Measurements from ENCODE around the gene EPAS1.

The EPAS1 gene

DNA sequence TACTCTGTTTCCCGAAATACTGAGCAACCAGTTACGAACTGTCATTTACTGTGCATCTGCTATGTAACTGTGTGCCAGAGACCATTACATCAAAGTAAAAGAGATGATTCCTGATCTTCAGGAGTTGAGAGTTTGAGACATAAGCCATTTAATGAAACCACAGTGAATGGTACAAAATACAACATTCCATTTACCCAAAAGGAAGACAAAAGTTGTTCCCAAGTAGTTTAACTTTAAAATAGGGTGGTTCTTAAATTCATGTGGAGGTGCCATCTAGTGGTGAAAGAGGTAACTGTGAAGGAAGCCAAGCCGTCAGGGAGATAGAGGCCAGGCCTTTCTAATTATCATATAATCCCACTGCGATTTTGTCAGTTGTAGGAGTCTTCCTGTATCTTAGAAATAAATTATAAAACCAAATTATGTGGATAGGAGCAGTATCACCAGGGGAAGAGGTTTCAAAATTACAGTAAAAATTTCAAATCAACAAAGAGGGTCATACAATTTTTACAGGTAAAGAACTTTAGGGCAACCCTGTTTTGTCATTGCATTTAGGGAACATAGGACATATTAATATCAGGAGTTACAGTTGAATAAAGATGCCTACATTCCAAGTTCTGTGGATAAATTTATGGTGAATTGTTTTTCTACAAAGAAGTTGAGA lies 67.7 kb downstream of the EPAS1 start:
- Mint-ChIP-seq H3K27ac (no peak overlapping the region), H3K27me3 (no peaks in the 10 kb centered on the region), H3K4me1 (peaks cover 16% of the 10 kb centered on the region), H3K36me3 (no peaks in the 10 kb centered on the region), H3K4me3 (no peak overlapping the region), H3K9me3 (no peaks in the 10 kb centered on the region)
- ATAC-seq = no peak

DNA sequence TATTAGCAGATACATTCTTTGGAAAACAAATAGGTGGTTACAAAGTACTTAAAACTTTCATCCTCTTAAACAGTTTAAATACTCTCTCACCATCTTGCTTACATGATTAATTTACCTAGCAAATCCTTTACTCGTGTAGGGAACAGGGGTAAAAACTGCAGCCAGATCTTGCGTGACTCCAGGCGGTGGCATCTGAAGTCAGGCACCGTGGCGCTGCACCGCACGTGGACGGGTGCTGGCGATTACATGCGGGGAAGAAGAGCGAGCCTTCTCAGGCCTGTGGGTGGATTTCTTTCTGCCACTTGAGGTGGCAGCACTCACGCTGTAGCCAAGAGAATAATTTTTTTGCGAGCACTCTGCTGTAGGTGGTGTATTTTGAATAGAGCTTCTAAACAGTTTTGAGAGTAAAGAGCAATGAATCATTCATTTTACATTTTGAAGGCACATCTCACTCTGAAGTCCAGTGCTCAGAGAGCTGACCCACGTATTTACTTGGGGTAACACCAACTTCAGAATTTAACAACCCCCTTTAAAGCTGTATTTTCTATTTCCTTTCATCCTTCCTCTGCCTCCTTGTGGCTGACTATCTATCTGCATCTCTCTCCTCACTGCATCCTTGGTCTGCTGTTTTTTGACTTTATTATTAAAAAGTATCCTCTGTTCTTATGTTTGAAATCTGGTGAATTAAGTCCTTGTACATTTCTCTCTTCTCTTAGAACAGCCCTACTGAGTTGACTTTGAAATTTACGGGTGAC lies 68.9 kb downstream of the EPAS1 start:
- Mint-ChIP-seq H3K36me3 (no peaks in the 10 kb centered on the region), H3K4me1 (peaks cover 16% of the 10 kb centered on the region), H3K27me3 (no peaks in the 10 kb centered on the region), H3K9me3 (no peaks in the 10 kb centered on the region), H3K27ac (no peak overlapping the region), H3K4me3 (no peak overlapping the region)
- no peak for ATAC-seq

DNA sequence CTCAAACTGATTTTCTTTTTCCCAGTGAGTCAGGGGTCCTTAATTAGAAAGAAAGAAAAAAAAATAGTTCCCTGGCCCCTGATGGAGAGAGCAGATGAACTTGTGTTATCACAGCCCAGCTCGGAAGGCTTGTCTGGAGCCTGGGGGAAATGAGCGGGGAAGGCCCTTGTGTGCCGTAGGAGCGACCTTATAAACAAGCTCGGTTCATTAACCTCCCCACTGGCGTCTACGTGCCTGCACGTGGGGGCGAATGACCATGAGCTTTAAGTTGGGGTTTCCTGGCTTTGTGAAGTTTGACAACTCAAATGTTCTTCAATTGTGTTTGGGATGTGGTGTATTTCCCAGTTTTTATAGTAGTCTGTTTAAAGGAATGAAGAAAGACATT lies 69.5 kb downstream of the EPAS1 start:
- Mint-ChIP-seq H3K36me3 (no peaks in the 10 kb centered on the region), H3K4me3 (no peak overlapping the region), H3K27ac (no peak overlapping the region), H3K9me3 (no peaks in the 10 kb centered on the region), H3K27me3 (no peaks in the 10 kb centered on the region), H3K4me1 (peaks cover 16% of the 10 kb centered on the region)
- no peak for ATAC-seq

DNA sequence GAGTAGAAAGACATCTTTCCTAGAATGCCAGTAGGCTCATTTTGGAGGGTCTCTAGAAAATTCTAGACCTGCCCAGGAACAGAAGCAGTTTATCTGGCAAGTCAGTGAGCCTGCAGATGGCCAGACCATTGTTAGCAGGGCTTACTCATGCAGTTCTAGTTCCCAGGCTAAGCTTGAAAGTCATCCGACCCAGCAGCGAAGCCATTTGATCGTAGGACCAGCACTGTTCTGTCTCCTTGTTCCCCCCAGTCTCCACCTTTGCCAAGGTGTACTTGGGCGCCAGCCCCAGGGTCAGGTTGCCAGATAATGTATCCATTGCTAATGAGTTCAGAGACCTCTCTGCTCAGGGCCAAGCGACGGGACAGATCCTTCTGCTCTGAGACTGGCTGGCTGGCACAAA lies 70.1 kb downstream of the EPAS1 start:
- H3K27ac Mint-ChIP-seq = no peak overlapping the region
- peaks cover 16% of the 10 kb centered on the region for H3K4me1 Mint-ChIP-seq
- no peak overlapping the region for H3K4me3 Mint-ChIP-seq
- H3K9me3 Mint-ChIP-seq = no peaks in the 10 kb centered on the region
- no peaks in the 10 kb centered on the region for H3K27me3 Mint-ChIP-seq
- H3K36me3 Mint-ChIP-seq = no peaks in the 10 kb centered on the region
- ATAC-seq = no peak

DNA sequence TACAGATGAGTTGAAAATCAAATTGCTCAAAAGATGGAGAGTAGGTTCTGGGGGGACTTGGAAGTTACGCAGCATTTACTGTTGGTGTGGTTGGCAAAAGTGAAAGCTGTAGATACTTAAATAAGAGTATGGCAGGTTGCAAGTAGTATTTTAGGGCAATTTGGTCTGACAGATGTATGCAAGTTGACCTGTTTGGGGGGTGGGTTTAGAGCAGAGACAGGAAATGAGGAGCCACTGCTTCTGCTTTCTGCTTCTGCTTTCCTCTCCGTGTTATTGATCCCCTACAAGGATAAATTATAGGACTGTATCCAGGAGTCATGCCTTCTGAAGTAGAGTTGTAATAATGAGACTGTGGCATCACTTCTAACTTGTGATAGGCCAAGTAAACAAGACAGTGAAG lies 71.2 kb downstream of the EPAS1 start:
- ATAC-seq = no peak
- no peak overlapping the region for H3K27ac Mint-ChIP-seq
- H3K4me1 Mint-ChIP-seq = peaks cover 16% of the 10 kb centered on the region
- no peaks in the 10 kb centered on the region for H3K27me3 Mint-ChIP-seq
- peaks cover 3% of the 10 kb centered on the region for H3K9me3 Mint-ChIP-seq
- H3K36me3 Mint-ChIP-seq = no peaks in the 10 kb centered on the region
- H3K4me3 Mint-ChIP-seq = no peak overlapping the region

DNA sequence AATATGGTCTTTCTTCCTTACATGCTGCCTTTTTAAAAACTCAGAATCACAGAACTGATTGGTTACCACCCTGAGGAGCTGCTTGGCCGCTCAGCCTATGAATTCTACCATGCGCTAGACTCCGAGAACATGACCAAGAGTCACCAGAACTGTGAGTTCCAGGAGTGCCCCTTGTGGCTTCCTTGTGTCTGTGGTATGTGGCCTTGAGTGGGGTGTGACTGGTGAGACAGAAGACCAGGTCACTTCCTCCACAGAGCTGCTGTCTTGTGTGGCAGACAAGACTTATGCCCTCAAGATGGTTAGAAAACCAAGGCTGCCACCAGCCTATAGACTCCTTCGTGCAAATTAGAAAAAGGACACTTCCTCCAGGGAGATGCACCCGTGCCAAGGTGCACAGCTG lies 72.6 kb downstream of the EPAS1 start:
- no peak overlapping the region for H3K27ac Mint-ChIP-seq
- no peaks in the 10 kb centered on the region for H3K27me3 Mint-ChIP-seq
- peaks cover 16% of the 10 kb centered on the region for H3K4me1 Mint-ChIP-seq
- no peak overlapping the region for H3K4me3 Mint-ChIP-seq
- H3K9me3 Mint-ChIP-seq = peaks cover 3% of the 10 kb centered on the region
- no peaks in the 10 kb centered on the region for H3K36me3 Mint-ChIP-seq
- no peak for ATAC-seq

DNA sequence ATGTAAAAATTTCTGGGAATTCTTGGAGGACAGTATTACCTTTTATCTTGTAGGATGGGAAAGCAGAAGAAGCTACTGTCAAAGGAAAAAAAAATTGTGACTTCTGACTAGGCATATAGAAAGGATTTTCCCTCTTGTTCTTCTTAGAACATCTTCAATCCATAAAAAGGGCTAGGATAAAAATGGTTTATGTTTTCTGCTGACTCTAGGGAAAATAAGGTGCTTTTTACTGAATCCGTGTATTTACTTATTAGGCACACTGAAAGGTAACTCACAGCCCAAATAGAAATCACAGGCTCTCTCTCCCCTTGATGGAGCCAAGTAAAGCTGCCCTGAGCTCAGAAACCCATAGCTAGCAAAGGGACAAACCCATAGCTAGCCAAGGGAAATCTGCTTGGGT lies 74.6 kb downstream of the EPAS1 start:
- H3K4me1 Mint-ChIP-seq = peaks cover 16% of the 10 kb centered on the region
- H3K36me3 Mint-ChIP-seq = no peaks in the 10 kb centered on the region
- H3K27ac Mint-ChIP-seq = no peak overlapping the region
- H3K4me3 Mint-ChIP-seq = no peak overlapping the region
- H3K9me3 Mint-ChIP-seq = peaks cover 3% of the 10 kb centered on the region
- ATAC-seq = no peak
- H3K27me3 Mint-ChIP-seq = no peaks in the 10 kb centered on the region

DNA sequence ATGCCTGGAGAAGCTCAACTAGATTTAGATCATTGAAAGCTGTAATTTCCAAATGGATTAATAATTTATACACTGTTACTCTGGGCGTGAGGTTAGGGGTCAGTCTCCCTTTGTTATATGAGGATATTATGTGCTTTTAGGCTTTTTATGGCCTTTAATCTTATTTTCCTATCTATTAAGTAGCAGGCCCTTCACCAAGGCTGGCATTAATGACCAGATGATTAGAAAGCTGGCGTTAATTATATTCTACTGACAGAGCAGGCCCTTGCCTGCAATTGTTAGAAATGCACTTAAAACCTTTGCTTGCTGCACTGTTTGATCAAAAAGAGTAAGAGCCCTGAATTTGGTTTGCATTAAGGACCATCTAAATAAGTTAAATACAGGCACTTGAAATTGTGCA lies 75.3 kb downstream of the EPAS1 start:
- Mint-ChIP-seq H3K4me3 (no peak overlapping the region), H3K36me3 (no peaks in the 10 kb centered on the region), H3K4me1 (peaks cover 15% of the 10 kb centered on the region), H3K9me3 (peaks cover 3% of the 10 kb centered on the region), H3K27ac (no peak overlapping the region), H3K27me3 (no peaks in the 10 kb centered on the region)
- no peak for ATAC-seq

DNA sequence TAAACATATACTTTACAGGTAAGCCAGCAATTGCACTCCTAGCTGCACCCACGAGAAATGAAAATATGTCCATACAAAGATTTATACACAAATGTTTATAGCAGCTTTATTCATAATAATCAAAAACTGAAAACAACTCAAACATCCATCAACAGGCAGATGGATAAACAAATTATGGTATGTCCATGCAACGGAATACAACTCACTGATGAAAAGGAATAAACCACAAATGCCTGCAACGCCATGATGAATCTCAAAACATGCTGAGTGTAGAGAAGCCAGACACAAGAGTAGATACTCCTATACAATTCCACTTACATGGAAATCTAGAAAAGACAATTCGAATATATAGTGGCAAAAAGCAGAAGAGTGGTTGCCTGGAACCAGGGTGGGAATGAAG lies 76.0 kb downstream of the EPAS1 start:
- peaks cover 3% of the 10 kb centered on the region for H3K9me3 Mint-ChIP-seq
- H3K27me3 Mint-ChIP-seq = no peaks in the 10 kb centered on the region
- no peak overlapping the region for H3K4me3 Mint-ChIP-seq
- H3K27ac Mint-ChIP-seq = no peak overlapping the region
- ATAC-seq = no peak
- H3K36me3 Mint-ChIP-seq = no peaks in the 10 kb centered on the region
- peaks cover 8% of the 10 kb centered on the region for H3K4me1 Mint-ChIP-seq

DNA sequence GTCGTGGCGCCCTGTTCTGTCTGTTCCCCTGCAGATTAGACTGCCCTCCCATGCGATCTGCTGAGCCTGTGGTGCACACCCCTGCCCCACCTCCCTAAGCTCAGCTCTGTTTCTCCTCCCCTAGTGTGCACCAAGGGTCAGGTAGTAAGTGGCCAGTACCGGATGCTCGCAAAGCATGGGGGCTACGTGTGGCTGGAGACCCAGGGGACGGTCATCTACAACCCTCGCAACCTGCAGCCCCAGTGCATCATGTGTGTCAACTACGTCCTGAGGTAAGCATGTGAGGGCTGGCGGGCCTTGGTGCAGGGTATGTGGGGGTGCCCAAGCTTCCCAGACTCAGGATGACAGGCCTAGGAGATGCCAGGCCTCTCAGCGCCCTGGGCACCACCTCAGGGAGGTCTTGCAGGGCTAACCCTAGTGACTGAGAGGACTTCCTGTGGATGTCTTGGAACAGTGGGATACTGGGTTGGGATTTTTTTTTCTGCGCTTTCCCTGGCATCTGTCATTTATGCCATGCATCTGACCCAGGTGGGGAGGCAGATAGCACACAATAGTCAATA lies 78.4 kb downstream of the EPAS1 start:
- H3K27ac Mint-ChIP-seq = no peak overlapping the region
- H3K36me3 Mint-ChIP-seq = no peaks in the 10 kb centered on the region
- ATAC-seq = no peak
- H3K27me3 Mint-ChIP-seq = no peaks in the 10 kb centered on the region
- H3K4me3 Mint-ChIP-seq = no peak overlapping the region
- H3K4me1 Mint-ChIP-seq = no peaks in the 10 kb centered on the region
- peaks cover 3% of the 10 kb centered on the region for H3K9me3 Mint-ChIP-seq

DNA sequence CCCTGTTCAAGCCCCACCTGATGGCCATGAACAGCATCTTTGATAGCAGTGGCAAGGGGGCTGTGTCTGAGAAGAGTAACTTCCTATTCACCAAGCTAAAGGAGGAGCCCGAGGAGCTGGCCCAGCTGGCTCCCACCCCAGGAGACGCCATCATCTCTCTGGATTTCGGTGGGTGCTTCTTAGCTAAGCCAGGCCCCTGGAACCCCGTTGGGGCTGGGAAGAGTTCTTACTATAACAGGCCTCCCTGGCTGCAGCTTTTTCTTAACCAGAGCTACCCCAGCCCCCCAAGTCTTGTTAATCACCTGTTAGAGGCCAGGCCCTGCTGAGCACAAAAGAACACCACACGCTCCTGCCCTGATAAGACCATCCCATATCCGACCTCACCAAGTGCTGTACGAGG lies 79.4 kb downstream of the EPAS1 start:
- Mint-ChIP-seq H3K4me3 (no peak overlapping the region), H3K36me3 (no peaks in the 10 kb centered on the region), H3K27ac (no peak overlapping the region), H3K27me3 (no peaks in the 10 kb centered on the region), H3K9me3 (peaks cover 3% of the 10 kb centered on the region), H3K4me1 (no peaks in the 10 kb centered on the region)
- no peak for ATAC-seq

DNA sequence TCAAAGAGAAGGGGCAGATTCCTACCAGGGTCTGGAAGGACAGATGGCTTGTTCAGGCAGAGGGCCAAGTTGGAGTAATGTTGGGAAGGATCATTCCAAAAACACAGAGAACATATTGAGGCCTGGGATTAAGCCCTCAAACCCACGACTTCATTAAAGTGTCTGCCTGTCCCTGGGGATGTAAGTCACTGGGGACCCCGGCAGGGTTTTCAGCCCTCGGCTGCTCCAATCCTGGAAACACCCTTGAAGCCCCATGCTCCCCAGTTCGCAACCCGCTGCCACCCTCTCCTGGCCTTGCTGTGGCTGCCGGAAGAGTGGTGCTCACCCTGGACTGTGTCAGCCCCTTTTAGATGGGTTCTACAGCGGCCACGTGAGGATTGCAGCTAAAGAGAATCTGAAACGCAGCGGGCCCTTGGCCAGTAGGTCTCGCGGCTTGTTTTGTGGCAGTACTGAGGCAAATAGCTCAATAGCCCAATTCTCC lies 79.9 kb downstream of the EPAS1 start:
- ATAC-seq = no peak

DNA sequence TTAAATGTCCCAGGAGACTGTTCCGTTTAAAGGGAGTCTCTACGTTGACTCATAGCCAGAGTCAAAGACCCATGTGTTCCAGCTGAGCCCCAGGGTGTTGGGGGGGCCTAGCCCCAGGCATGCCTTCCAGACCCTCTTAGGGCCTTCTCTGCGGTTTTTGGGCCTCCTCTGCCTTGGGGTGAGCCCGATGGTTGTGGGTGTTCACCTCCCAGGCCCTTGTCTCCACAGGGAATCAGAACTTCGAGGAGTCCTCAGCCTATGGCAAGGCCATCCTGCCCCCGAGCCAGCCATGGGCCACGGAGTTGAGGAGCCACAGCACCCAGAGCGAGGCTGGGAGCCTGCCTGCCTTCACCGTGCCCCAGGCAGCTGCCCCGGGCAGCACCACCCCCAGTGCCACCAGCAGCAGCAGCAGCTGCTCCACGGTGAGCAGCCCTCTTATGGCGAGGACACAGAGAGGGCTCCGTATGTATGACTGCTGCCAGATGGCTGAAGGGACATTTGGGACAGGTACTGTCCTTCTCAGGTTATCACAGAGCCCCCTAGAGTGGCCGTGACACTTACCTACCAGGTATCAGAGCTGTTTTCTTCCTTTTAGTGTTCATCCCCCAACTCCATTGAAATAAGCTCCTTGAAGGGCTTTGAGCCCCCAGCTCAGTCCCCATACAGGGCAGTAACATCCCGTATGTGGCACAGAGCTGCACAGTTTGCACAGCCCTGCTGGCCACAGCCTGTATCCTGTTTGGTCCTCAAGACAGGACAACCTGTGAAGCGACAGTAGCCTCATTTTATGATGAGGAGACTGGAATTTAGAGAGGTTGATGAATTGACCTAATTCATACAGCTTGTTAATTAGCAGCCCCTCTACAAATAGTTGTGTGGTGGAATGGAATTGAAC lies 80.7 kb downstream of the EPAS1 start:
- no peaks in the 10 kb centered on the region for H3K36me3 Mint-ChIP-seq
- H3K4me1 Mint-ChIP-seq = no peaks in the 10 kb centered on the region
- H3K27ac Mint-ChIP-seq = no peak overlapping the region
- no peaks in the 10 kb centered on the region for H3K27me3 Mint-ChIP-seq
- H3K9me3 Mint-ChIP-seq = peaks cover 3% of the 10 kb centered on the region
- ATAC-seq = no peak
- H3K4me3 Mint-ChIP-seq = no peak overlapping the region

More for the DNA sequence above, 79.9 kb downstream of the EPAS1 start:
- H3K4me3 Mint-ChIP-seq = no peak overlapping the region
- H3K36me3 Mint-ChIP-seq = no peaks in the 10 kb centered on the region
- H3K27ac Mint-ChIP-seq = no peak overlapping the region
- H3K9me3 Mint-ChIP-seq = peaks cover 3% of the 10 kb centered on the region
- no peaks in the 10 kb centered on the region for H3K27me3 Mint-ChIP-seq
- H3K4me1 Mint-ChIP-seq = no peaks in the 10 kb centered on the region

DNA sequence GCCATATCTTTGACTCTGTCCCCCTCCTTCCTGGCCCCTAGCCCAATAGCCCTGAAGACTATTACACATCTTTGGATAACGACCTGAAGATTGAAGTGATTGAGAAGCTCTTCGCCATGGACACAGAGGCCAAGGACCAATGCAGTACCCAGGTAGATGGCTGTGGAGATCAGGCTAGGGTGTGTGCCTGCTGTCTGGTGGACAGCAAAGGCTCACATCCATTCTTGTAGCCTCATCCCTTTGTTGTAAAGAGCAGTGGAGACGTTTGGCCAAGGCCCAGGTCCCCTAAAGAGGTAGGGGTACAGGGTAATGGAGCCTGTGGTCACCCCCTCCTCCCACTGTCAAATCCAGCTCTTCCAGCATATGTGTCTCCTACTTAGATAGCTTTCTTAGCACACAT lies 81.4 kb downstream of the EPAS1 start:
- Mint-ChIP-seq H3K36me3 (no peaks in the 10 kb centered on the region), H3K9me3 (no peaks in the 10 kb centered on the region), H3K27me3 (no peaks in the 10 kb centered on the region), H3K27ac (no peak overlapping the region), H3K4me3 (no peak overlapping the region), H3K4me1 (no peaks in the 10 kb centered on the region)
- no peak for ATAC-seq
